ENCODE measurements around the gene ADARB1.
"Not testable (repeated sequence)": the region's sequence is repeated elsewhere in the genome, so short reads cannot be mapped to it uniquely, and the experiment has no call there.

ADARB1 gene

GRCh38 chr21:45074048-45074817 lies at the start of gene ADARB1:
TSS of gene ADARB1 (plus strand) at chr21:45074580. CDS start at chr21:45171657, 97,077 bp downstream.
- in situ Hi-C loops (cut with MboI; ENCODE audit: low sequenced_read_pairs) = no loop called here

- in situ Hi-C loops (cut with MboI; ENCODE audit: low sequenced_read_pairs) = no loop called here
These were observed 48.2 kb upstream of the ADARB1 start for GRCh38 chr21:45026066-45026745.

GRCh38 chr21:45026826-45027225 lies 47.6 kb upstream of the ADARB1 start:
- in situ Hi-C loops (cut with MboI; ENCODE audit: low sequenced_read_pairs) = no loop called here

GRCh38 chr21:45027241-45028196 lies 46.9 kb upstream of the ADARB1 start:
- in situ Hi-C loops (cut with MboI; ENCODE audit: low sequenced_read_pairs) = no loop called here

GRCh38 chr21:45028645-45029044 lies 45.7 kb upstream of the ADARB1 start:
- in situ Hi-C loops (cut with MboI; ENCODE audit: low sequenced_read_pairs) = not testable (repeated sequence)

GRCh38 chr21:45029298-45029947 lies 45.0 kb upstream of the ADARB1 start:
- in situ Hi-C loops (cut with MboI; ENCODE audit: low sequenced_read_pairs) = no loop called here

- in situ Hi-C loops (cut with MboI; ENCODE audit: low sequenced_read_pairs) = no loop called here
These were observed 44.3 kb upstream of the ADARB1 start for GRCh38 chr21:45029948-45030681.

GRCh38 chr21:45030682-45031570 lies 43.5 kb upstream of the ADARB1 start:
- in situ Hi-C loops (cut with MboI; ENCODE audit: low sequenced_read_pairs) = no loop called here

- in situ Hi-C loops (cut with MboI; ENCODE audit: low sequenced_read_pairs) = no loop called here
These were observed 42.7 kb upstream of the ADARB1 start for GRCh38 chr21:45031571-45032191.

- in situ Hi-C loops (cut with MboI; ENCODE audit: low sequenced_read_pairs) = no loop called here
These were observed 42.0 kb upstream of the ADARB1 start for GRCh38 chr21:45032332-45032731.

- in situ Hi-C loops (cut with MboI; ENCODE audit: low sequenced_read_pairs) = no loop called here
These were observed 41.2 kb upstream of the ADARB1 start for GRCh38 chr21:45032977-45033710.

GRCh38 chr21:45033791-45034555 lies 40.4 kb upstream of the ADARB1 start:
- in situ Hi-C loops (cut with MboI; ENCODE audit: low sequenced_read_pairs) = no loop called here

- in situ Hi-C loops (cut with MboI; ENCODE audit: low sequenced_read_pairs) = no loop called here
These were observed 39.6 kb upstream of the ADARB1 start for GRCh38 chr21:45034556-45035476.

GRCh38 chr21:45035477-45035848 lies 38.9 kb upstream of the ADARB1 start:
- in situ Hi-C loops (cut with MboI; ENCODE audit: low sequenced_read_pairs) = no loop called here

GRCh38 chr21:45036630-45037029 lies 37.8 kb upstream of the ADARB1 start:
- in situ Hi-C loops (cut with MboI; ENCODE audit: low sequenced_read_pairs) = no loop called here

- in situ Hi-C loops (cut with MboI; ENCODE audit: low sequenced_read_pairs) = no loop called here
These were observed 36.4 kb upstream of the ADARB1 start for GRCh38 chr21:45037986-45038385.

Measured in HL-60/S4 (cell line).